Hepatocyte (in vitro differentiated cells): ENCODE results near the gene PLTP. TPM values are rescaled to one million over a fixed set of nuclear protein-coding genes. Genes with fewer than 3 reads are reported as not detected.

Experiments
- DNase-seq: peaks from one replicate; pipeline ENCODE4 v3.0.0-alpha.2; 2016; ENCODE audit warnings: low spot score
- H2AFZ ChIP-seq: fragments of 200-600 bp; sonication (generic); 2 replicates; pipeline ENCODE4 v1.6.0; 2016; ENCODE audit warnings: antibody characterized with exemption, mild to moderate bottlenecking
- H3K27ac ChIP-seq: fragments of 200-600 bp; sonication (generic); 2 replicates; pipeline ENCODE4 v1.5.1; 2016; ENCODE audit warnings: mild to moderate bottlenecking
- H3K27me3 ChIP-seq: fragments of 200-600 bp; sonication (generic); 2 replicates; pipeline ENCODE4 v1.6.1; 2016
- H3K36me3 ChIP-seq: fragments of 200-600 bp; sonication (generic); replicated peaks from 2 replicates; pipeline ENCODE4 v1.5.1; 2016; ENCODE audit warnings: low read depth; ENCODE audit not compliant: insufficient read depth
- H3K4me1 ChIP-seq: fragments of 200-600 bp; sonication (generic); 2 replicates; pipeline ENCODE4 v1.5.1; 2016; ENCODE audit warnings: mild to moderate bottlenecking, moderate library complexity; ENCODE audit not compliant: insufficient read depth
- H3K4me2 ChIP-seq: fragments of 200-600 bp; sonication (generic); 2 replicates; pipeline ENCODE4 v1.6.0; 2016
- H3K4me3 ChIP-seq: fragments of 200-600 bp; sonication (generic); 2 replicates; pipeline ENCODE4 v1.5.1; 2016; ENCODE audit warnings: mild to moderate bottlenecking
- H3K79me2 ChIP-seq: fragments of 200-600 bp; sonication (generic); 2 replicates; pipeline ENCODE4 v1.6.0; 2017; ENCODE audit warnings: mild to moderate bottlenecking
- H3K9me2 ChIP-seq: fragments of 200-600 bp; sonication (generic); replicated peaks from 2 replicates; pipeline ENCODE4 v1.6.0; 2017; ENCODE audit warnings: mild to moderate bottlenecking; ENCODE audit not compliant: insufficient read depth
- H3K9me3 ChIP-seq: fragments of 200-600 bp; sonication (generic); 2 replicates; pipeline ENCODE4 v1.5.1; 2016; ENCODE audit warnings: low read depth, mild to moderate bottlenecking
- H4K20me1 ChIP-seq: fragments of 200-600 bp; sonication (generic); 2 replicates; pipeline ENCODE4 v1.6.0; 2016; ENCODE audit warnings: mild to moderate bottlenecking; ENCODE audit not compliant: insufficient read depth, poor library complexity, severe bottlenecking
- EZH2 ChIP-seq: fragments of 200-600 bp; sonication (generic); IDR thresholded peaks from 2 replicates; pipeline ENCODE4 v1.6.1; 2016; ENCODE audit warnings: antibody characterized with exemption, mild to moderate bottlenecking, borderline replicate concordance
- EZH2phosphoT487 ChIP-seq: fragments of 200-600 bp; sonication (generic); IDR thresholded peaks from one replicate; pipeline ENCODE4 v1.6.1; 2018; ENCODE audit warnings: antibody characterized with exemption, mild to moderate bottlenecking, low read depth, moderate library complexity; ENCODE audit not compliant: unreplicated experiment, severe bottlenecking
- WGBS: methylation state at CpG from one replicate; pipeline ENCODE4 v1.1.6; 2016; ENCODE audit warnings: low lambda C conversion rate; ENCODE audit errors: missing lambda C conversion rate; 5-methylcytosine and 5-hydroxymethylcytosine counted together
- polyA plus RNA-seq: library from polyadenylated mRNA; unstranded; fragments of >200 nt; fragmentation: Nextera tagmentation; extraction: Ambion mirVana; gene quantifications from 2 replicates; pipeline ENCODE4 v1.2.1, GENCODE V29; 2016
- total RNA-seq: library from RNA; depleted of rRNA; stranded (reverse); fragments of >200 nt; gene quantifications from 2 replicates; pipeline ENCODE4 v1.2.3, GENCODE V29; 2014
- TF ChIP-seq, protein P1 (sequence below): fragments of 200-600 bp; sonication (generic); IDR thresholded peaks from 2 replicates; pipeline ENCODE4 v1.5.1; 2016; ENCODE audit warnings: antibody characterized with exemption, mild to moderate bottlenecking; ENCODE audit not compliant: poor library complexity

The PLTP gene
- total and polyA plus RNA-seq, 2 experiments from 2014 or later: 176 to 623 TPM

DNA sequence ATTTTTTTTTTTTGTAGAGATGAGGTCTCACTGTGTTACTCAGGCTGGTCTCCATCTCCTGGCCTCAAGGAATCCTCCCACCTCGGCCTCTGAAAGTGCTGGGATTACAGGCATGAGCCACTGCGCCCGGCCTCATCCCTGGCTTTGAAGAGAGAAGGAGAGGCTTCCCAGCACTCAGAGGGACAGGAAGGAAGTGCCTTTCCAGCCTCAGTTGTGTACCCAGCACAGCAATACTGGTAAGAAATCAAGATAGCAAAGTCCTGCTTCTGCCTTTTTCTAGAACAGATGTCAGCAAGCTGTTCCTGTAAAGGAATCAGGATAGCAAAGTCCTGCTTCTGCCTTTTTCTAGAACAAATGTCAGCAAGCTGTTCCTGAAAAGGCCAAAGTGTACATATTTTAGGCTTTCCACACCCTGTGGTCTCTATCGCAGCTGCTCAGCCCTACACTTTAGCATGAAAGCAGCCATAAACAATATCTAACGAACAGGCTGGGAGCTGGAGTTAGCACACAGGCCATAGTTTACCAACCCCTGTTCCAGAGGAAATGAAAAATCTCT is 6.3 kb upstream of the PLTP start:
- peak; percentile 51 for DNase-seq
- no peak overlapping the region for H3K4me2 ChIP-seq
- no peaks in the 10 kb centered on the region for H3K36me3 ChIP-seq

DNA sequence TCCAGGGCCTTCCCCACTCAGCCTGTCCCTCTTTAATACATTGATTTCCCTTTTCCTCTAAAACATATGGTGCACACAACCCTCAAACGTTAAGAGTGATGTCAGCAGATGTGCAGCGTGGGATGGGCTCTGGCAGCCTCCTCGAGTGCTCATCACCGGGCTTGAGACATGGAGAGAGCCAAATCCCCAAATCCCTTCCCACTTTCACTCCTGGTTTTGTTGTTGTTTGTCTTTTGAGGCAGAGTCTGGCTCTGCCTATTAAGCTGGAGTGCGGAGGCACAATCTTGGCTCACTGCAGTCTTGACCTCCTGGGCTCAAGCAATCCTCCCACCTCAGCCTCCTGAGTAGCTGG is 5.8 kb upstream of the PLTP start:
- Histone ChIP-seq H3K9me3 (no peaks in the 10 kb centered on the region), H3K79me2 (no peaks in the 10 kb centered on the region), H4K20me1 (no peaks in the 10 kb centered on the region), H3K27ac (peak overlapping the region; percentile 88), H3K9me2 (no peaks in the 10 kb centered on the region), H3K36me3 (no peaks in the 10 kb centered on the region), H3K4me1 (peaks cover 9% of the 10 kb centered on the region), H2AFZ (no peak overlapping the region), H3K4me3 (no peak overlapping the region), H3K27me3 (no peaks in the 10 kb centered on the region), H3K4me2 (no peak overlapping the region)
- TF ChIP-seq, protein P1, sequence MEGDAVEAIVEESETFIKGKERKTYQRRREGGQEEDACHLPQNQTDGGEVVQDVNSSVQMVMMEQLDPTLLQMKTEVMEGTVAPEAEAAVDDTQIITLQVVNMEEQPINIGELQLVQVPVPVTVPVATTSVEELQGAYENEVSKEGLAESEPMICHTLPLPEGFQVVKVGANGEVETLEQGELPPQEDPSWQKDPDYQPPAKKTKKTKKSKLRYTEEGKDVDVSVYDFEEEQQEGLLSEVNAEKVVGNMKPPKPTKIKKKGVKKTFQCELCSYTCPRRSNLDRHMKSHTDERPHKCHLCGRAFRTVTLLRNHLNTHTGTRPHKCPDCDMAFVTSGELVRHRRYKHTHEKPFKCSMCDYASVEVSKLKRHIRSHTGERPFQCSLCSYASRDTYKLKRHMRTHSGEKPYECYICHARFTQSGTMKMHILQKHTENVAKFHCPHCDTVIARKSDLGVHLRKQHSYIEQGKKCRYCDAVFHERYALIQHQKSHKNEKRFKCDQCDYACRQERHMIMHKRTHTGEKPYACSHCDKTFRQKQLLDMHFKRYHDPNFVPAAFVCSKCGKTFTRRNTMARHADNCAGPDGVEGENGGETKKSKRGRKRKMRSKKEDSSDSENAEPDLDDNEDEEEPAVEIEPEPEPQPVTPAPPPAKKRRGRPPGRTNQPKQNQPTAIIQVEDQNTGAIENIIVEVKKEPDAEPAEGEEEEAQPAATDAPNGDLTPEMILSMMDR: no peak
- TF ChIP-seq EZH2phosphoT487: no peak
- TF ChIP-seq EZH2: no peak
- 76% methylated on average over 5 of the region's 5 CpGs for WGBS
- no peak for DNase-seq

More for the DNA sequence above, 6.3 kb upstream of the PLTP start:
- Histone ChIP-seq H3K9me3 (no peaks in the 10 kb centered on the region), H4K20me1 (no peaks in the 10 kb centered on the region), H3K27me3 (no peaks in the 10 kb centered on the region), H3K27ac (peak overlapping the region; percentile 88), H3K4me1 (peaks cover 9% of the 10 kb centered on the region), H2AFZ (no peak overlapping the region), H3K79me2 (no peaks in the 10 kb centered on the region), H3K4me3 (no peak overlapping the region), H3K9me2 (no peaks in the 10 kb centered on the region)
- TF ChIP-seq, protein P1: no peak
- TF ChIP-seq EZH2 (no peak), EZH2phosphoT487 (no peak)
- WGBS: 58% methylated on average over 5 of the region's 5 CpGs

DNA sequence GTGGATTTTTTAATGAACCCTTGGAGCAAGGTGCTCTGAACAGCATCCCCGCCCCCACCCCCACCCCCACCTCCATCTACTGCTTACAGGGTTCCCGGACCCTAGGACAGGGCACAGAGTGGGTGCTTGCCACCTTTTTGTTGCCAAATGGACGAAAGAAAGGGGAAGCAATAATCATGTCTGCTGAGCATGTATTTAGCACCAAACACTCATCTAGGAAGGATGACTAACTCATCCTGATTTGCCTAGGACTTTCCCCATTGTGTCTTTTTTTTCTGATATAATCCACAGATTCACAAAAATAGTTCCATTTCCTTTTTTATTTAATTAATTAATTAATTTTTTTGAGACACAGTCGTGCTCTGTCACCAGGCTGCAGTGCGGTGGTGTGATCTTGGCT is 1.2 kb upstream of the PLTP start:
- Histone ChIP-seq H3K4me1 (peaks cover 10% of the 10 kb centered on the region), H3K27ac (no peak overlapping the region), H3K4me2 (no peak overlapping the region), H3K79me2 (no peaks in the 10 kb centered on the region), H4K20me1 (no peaks in the 10 kb centered on the region), H2AFZ (no peak overlapping the region), H3K9me3 (no peaks in the 10 kb centered on the region), H3K9me2 (no peaks in the 10 kb centered on the region), H3K4me3 (no peak overlapping the region), H3K27me3 (no peaks in the 10 kb centered on the region), H3K36me3 (no peaks in the 10 kb centered on the region)
- WGBS: 95% methylated on average over 4 of the region's 5 CpGs
- DNase-seq: no peak
- TF ChIP-seq EZH2phosphoT487 (no peak), EZH2 (no peak)
- TF ChIP-seq, protein P1: no peak

DNA sequence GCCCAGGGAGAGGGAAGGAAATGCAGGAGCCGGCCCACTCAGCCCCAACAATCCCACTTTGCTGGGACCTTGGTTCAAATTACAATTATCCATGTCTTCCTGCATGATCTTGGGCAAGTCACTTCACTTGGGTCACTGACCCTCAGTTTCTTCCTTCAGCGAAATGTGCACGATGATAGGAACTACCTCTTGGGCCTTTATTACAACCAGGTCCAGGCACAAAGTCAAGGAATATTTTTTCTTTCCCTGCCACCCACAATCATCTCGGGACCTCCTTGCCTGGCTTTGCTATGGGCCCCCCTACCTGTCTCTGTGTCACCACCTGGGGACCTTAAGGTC is 358 bp upstream of the PLTP start:
- Histone ChIP-seq H3K4me3 (peak overlapping the region; percentile 49), H3K9me3 (no peaks in the 10 kb centered on the region), H3K79me2 (no peaks in the 10 kb centered on the region), H4K20me1 (no peaks in the 10 kb centered on the region), H3K4me2 (peak overlapping the region; percentile 94), H3K36me3 (no peaks in the 10 kb centered on the region), H2AFZ (peak overlapping the region; percentile 50), H3K4me1 (peaks cover 10% of the 10 kb centered on the region), H3K27ac (peak overlapping the region; percentile 73), H3K9me2 (no peaks in the 10 kb centered on the region), H3K27me3 (no peaks in the 10 kb centered on the region)
- TF ChIP-seq EZH2: no peak
- TF ChIP-seq, protein P1: no peak
- no peak for TF ChIP-seq EZH2phosphoT487
- 33% methylated on average over 4 of the region's 4 CpGs for WGBS
- no peak for DNase-seq
